ENCODE data around the gene C11orf71. TPM values are rescaled to one million over a fixed set of nuclear protein-coding genes. Genes with fewer than 3 reads are reported as not detected.
A peak's percentile ranks its signal among the peaks of the same experiment; 100 is the strongest.

Gene C11orf71
- total and polyA plus RNA-seq, 10 of the 15 experiments (the other 5 are each of a cell fraction or from before 2014, with no cell fraction given): 1.4 to 12.0 (median 7.1) TPM

DNA sequence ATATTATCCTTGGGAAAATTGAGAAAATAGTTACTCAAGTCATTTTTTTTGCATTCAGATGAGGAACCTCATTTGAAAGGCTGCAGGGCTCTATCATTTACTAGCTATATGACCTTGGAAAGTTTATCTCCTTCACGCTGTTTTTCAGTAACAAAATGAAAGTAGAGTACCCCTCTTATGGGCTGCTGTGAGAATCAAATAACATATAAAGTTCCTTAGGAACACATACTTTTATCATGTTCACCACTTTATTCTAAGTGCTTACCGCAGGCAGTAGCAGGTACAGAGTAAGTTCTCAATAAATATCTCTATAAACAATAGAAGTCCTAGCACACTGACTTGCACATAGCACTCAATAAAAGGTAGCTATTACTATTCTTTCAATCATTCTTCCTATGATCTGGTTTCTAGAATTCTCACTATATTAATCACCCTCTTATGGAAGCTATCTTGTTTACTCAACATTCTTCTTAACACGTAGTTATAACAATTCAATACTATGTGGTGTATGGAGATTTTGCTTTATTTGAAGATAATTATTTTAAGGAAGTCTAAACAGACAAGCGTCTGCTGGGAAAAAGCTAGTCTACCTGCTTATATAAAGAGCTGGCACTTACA lies 1.9 kb downstream of the C11orf71 start:
- DNase-seq (ENCODE audit: low read depth, low spot score): no peak
- no peaks in the 10 kb centered on the region for H3K9me3 ChIP-seq (replicated peaks; ENCODE audit: control insufficient read depth, insufficient read depth, low read length)
- CTCF ChIA-PET: no interaction called here
- WGBS (ENCODE audit: insufficient coverage, insufficient replicate concordance, low lambda C conversion rate, missing lambda C conversion rate): 97% methylated on average over 4 of the region's 4 CpGs
- peak overlapping the region; percentile 84 for H3K4me2 ChIP-seq (ENCODE audit: control insufficient read depth, insufficient read depth)
- no peak for FAIRE-seq
- H4K20me1 ChIP-seq (ENCODE audit: control insufficient read depth, insufficient read depth): no peaks in the 10 kb centered on the region
- BruUV-seq (replicated peaks): no TSS peak
- in situ Hi-C loops (cut with MboI) (no loop called here), intact Hi-C loops (cut with micrococcal nuclease; ENCODE audit: unreplicated experiment) (no loop called here)
- no peak overlapping the region for H3K4me3 ChIP-seq
- no peak for ATAC-seq
- RAD21 ChIA-PET (ENCODE audit: unreplicated experiment): no interaction called here
- no peak overlapping the region for H2AFZ ChIP-seq (ENCODE audit: control insufficient read depth, low read depth, low read length)
- no peaks in the 10 kb centered on the region for H3K4me1 ChIP-seq (ENCODE audit: control insufficient read depth, insufficient read depth, low read length)
- POLR2A ChIA-PET: no interaction called here
- H3K27ac ChIP-seq (ENCODE audit: control insufficient read depth, insufficient read depth): no peak overlapping the region
- no peak overlapping the region for H3K9ac ChIP-seq (ENCODE audit: control insufficient read depth, insufficient read depth, low read length)
- SMC1A ChIA-PET (ENCODE audit: uncharacterized antibody, unreplicated experiment): interaction anchor here (0.7 to 1.8 kb wide), 2 partner anchors 20 to 31 kb away, joined by 3 read pairs; no protein-coding TSS in a partner anchor
- H3K36me3 ChIP-seq (ENCODE audit: control insufficient read depth in 2 of 2, insufficient read depth in 2 of 2, low read length in 1 of 2): no peaks in the 10 kb centered on the region
- TF ChIP-seq EED (IDR thresholded peaks at IDR 0.05; ENCODE audit: low read depth): no peak
- no peak for TF ChIP-seq IKZF1 (conservative IDR thresholded peaks at IDR 0.05)
- no peaks in the 10 kb centered on the region for H3K27me3 ChIP-seq (replicated peaks in 1 of 2; ENCODE audit: control insufficient read depth in 2 of 2, insufficient read depth in 2 of 2, low read length in 1 of 2)
- peaks cover 41% of the 10 kb centered on the region for H3K79me2 ChIP-seq (ENCODE audit: control insufficient read depth, insufficient read depth, low read length)

DNA sequence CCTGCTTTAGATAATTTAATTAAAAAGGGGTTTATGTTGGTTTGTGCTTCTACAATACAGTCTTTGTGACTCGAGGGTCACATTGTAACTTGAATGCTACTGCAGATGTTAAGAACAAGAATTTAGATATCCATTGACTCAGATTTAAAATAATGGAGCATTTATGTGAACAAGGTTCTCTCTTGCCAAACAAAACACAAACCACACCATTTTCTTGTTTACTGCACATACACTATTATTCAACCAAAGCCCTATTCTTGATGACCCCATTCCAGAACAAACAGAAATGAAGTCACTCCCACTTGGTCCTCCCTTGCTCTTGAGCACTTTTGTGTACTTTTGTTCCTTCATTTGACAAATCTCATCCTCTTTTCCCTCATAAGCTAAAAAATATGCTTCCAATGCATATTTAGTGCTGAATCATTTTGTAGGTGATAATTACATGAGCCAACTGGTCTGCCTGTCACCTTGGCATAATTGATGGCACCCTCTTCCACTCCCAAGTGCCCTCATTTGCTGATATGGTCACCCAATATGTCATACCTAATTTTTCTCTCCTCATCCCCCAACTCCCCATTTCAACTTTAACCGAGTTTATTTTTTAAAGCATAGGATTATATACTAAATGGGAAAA lies 2.8 kb downstream of the C11orf71 start:
- ChIA-PET POLR2A (no interaction called here), SMC1A (ENCODE audit: uncharacterized antibody, unreplicated experiment) (interaction anchor here (1.8 kb wide), 1 partner anchor 30 kb away, joined by 3 read pairs; no protein-coding TSS in a partner anchor), RAD21 (ENCODE audit: unreplicated experiment) (no interaction called here), CTCF (no interaction called here)
- no TSS peak for BruUV-seq (replicated peaks)
- intact Hi-C loops (cut with micrococcal nuclease; ENCODE audit: unreplicated experiment): no loop called here
- H3K79me2 ChIP-seq (ENCODE audit: control insufficient read depth, insufficient read depth, low read length): peaks cover 33% of the 10 kb centered on the region
- no peaks in the 10 kb centered on the region for H3K9me3 ChIP-seq (replicated peaks; ENCODE audit: control insufficient read depth, insufficient read depth, low read length)
- H3K9ac ChIP-seq (ENCODE audit: control insufficient read depth, insufficient read depth, low read length): no peak overlapping the region
- 90% methylated on average over 2 of the region's 2 CpGs for WGBS (ENCODE audit: insufficient coverage, insufficient replicate concordance, low lambda C conversion rate, missing lambda C conversion rate)
- FAIRE-seq (no peak), ATAC-seq (no peak), DNase-seq (ENCODE audit: low read depth, low spot score) (no peak)
- no peaks in the 10 kb centered on the region for H3K27me3 ChIP-seq (replicated peaks in 1 of 2; ENCODE audit: control insufficient read depth in 2 of 2, insufficient read depth in 2 of 2, low read length in 1 of 2)
- H4K20me1 ChIP-seq (ENCODE audit: control insufficient read depth, insufficient read depth): no peaks in the 10 kb centered on the region
- H3K27ac ChIP-seq (ENCODE audit: control insufficient read depth, insufficient read depth): no peak overlapping the region
- in situ Hi-C loops (cut with MboI): no loop called here
- H3K4me1 ChIP-seq (ENCODE audit: control insufficient read depth, insufficient read depth, low read length): no peaks in the 10 kb centered on the region
- no peak overlapping the region for H3K4me2 ChIP-seq (ENCODE audit: control insufficient read depth, insufficient read depth)
- H3K4me3 ChIP-seq: no peak overlapping the region
- no peaks in the 10 kb centered on the region for H3K36me3 ChIP-seq (ENCODE audit: control insufficient read depth in 2 of 2, insufficient read depth in 2 of 2, low read length in 1 of 2)
- no peak overlapping the region for H2AFZ ChIP-seq (ENCODE audit: control insufficient read depth, low read depth, low read length)
- no peak for TF ChIP-seq EGR1 (IDR thresholded peaks at IDR 0.05; ENCODE audit: borderline replicate concordance in 1 of 2, low read depth in 2 of 2, low read length in 2 of 2)
- TF ChIP-seq RELA (IDR thresholded peaks at IDR 0.05; ENCODE audit: borderline replicate concordance, partially characterized antibody): no peak
- TF ChIP-seq LARP7 (IDR thresholded peaks at IDR 0.05): no peak
- no peak for TF ChIP-seq PAX8 (IDR thresholded peaks at IDR 0.05)
- no peak for TF ChIP-seq SIN3A (IDR thresholded peaks at IDR 0.05; ENCODE audit: low read depth, low read length)
- no peak for TF ChIP-seq TBL1XR1 (IDR thresholded peaks at IDR 0.05; ENCODE audit: low read depth, low read length)
- TF ChIP-seq, protein P1, sequence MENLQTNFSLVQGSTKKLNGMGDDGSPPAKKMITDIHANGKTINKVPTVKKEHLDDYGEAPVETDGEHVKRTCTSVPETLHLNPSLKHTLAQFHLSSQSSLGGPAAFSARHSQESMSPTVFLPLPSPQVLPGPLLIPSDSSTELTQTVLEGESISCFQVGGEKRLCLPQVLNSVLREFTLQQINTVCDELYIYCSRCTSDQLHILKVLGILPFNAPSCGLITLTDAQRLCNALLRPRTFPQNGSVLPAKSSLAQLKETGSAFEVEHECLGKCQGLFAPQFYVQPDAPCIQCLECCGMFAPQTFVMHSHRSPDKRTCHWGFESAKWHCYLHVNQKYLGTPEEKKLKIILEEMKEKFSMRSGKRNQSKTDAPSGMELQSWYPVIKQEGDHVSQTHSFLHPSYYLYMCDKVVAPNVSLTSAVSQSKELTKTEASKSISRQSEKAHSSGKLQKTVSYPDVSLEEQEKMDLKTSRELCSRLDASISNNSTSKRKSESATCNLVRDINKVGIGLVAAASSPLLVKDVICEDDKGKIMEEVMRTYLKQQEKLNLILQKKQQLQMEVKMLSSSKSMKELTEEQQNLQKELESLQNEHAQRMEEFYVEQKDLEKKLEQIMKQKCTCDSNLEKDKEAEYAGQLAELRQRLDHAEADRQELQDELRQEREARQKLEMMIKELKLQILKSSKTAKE (IDR thresholded peaks at IDR 0.05; ENCODE audit: low read depth, poor library complexity, severe bottlenecking): no peak
- no peak for TF ChIP-seq ASH2L (IDR thresholded peaks at IDR 0.05; ENCODE audit: borderline replicate concordance, low read depth)
- TF ChIP-seq KLF5 (IDR thresholded peaks at IDR 0.05; ENCODE audit: partially characterized antibody): no peak
- TF ChIP-seq SIX5 (IDR thresholded peaks at IDR 0.05; ENCODE audit: low read depth, low read length, severe bottlenecking): no peak
- TF ChIP-seq, protein P2, sequence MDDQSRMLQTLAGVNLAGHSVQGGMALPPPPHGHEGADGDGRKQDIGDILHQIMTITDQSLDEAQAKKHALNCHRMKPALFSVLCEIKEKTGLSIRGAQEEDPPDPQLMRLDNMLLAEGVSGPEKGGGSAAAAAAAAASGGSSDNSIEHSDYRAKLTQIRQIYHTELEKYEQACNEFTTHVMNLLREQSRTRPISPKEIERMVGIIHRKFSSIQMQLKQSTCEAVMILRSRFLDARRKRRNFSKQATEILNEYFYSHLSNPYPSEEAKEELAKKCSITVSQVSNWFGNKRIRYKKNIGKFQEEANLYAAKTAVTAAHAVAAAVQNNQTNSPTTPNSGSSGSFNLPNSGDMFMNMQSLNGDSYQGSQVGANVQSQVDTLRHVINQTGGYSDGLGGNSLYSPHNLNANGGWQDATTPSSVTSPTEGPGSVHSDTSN (IDR thresholded peaks at IDR 0.05; ENCODE audit: insufficient replicate concordance, low read depth, low read length): no peak
- no peak for TF ChIP-seq NR2F1 (conservative IDR thresholded peaks at IDR 0.05)
- no peak for TF ChIP-seq SMAD1 (IDR thresholded peaks at IDR 0.05; ENCODE audit: low read depth, partially characterized antibody)
